ENCODE measurements around the gene MED1.

- TF ChIP-seq, protein P1, sequence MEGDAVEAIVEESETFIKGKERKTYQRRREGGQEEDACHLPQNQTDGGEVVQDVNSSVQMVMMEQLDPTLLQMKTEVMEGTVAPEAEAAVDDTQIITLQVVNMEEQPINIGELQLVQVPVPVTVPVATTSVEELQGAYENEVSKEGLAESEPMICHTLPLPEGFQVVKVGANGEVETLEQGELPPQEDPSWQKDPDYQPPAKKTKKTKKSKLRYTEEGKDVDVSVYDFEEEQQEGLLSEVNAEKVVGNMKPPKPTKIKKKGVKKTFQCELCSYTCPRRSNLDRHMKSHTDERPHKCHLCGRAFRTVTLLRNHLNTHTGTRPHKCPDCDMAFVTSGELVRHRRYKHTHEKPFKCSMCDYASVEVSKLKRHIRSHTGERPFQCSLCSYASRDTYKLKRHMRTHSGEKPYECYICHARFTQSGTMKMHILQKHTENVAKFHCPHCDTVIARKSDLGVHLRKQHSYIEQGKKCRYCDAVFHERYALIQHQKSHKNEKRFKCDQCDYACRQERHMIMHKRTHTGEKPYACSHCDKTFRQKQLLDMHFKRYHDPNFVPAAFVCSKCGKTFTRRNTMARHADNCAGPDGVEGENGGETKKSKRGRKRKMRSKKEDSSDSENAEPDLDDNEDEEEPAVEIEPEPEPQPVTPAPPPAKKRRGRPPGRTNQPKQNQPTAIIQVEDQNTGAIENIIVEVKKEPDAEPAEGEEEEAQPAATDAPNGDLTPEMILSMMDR (conservative IDR thresholded peaks at IDR 0.05; ENCODE audit: low read depth, low read length), result no peak
- TF ChIP-seq EZH2 (IDR thresholded peaks at IDR 0.05; ENCODE audit: borderline replicate concordance, low read depth, low read length, poor library complexity, severe bottlenecking), result no peak
Observed at GRCh38 chr17:39485555-39485954, 34.5 kb upstream of the MED1 start.
